Activated CD8-positive, alpha-beta memory T cell treated with anti-CD3 and anti-CD28 coated beads, Interleukin-2, amount 10 ng/mL, durations not matched to agents 7 days and 5 days (primary cell): Measurements from ENCODE around the gene TMEM87B. TPM values are rescaled to one million over a fixed set of nuclear protein-coding genes. Genes with fewer than 3 reads are reported as not detected.
"Not testable (repeated sequence)": the region's sequence is repeated elsewhere in the genome, so short reads cannot be mapped to it uniquely, and the experiment has no call there.

Experiments used
- ATAC-seq: fragments of 150-1000 bp; cut with Tn5 transposase; one replicate; pipeline ENCODE4 v1.10.0; 2021; ENCODE audit warnings: moderate library complexity
- CTCF ChIA-PET: fragments of 350-600 bp; sonication (Branson Sonifier 250); formaldehyde crosslinking; loops from one replicate; lab custom pipeline; 2021; ENCODE audit warnings: antibody characterized with exemption; lab: Charles Lee
- DNase-seq: peaks from one replicate; pipeline ENCODE4 v3.0.0-alpha.2; 2020
- H3K27ac Mint-ChIP-seq: one replicate; pipeline ENCODE4 v1.8.0; 2021; ENCODE audit warnings: mild to moderate bottlenecking, mixed read lengths
- H3K27me3 Mint-ChIP-seq: one replicate; pipeline ENCODE4 v1.8.0; 2021; ENCODE audit warnings: mixed read lengths
- H3K36me3 Mint-ChIP-seq: one replicate; pipeline ENCODE4 v1.8.0; 2021; ENCODE audit warnings: mild to moderate bottlenecking, mixed read lengths
- H3K4me1 Mint-ChIP-seq: one replicate; pipeline ENCODE4 v1.8.0; 2021; ENCODE audit warnings: mixed read lengths
- H3K4me3 Mint-ChIP-seq: one replicate; pipeline ENCODE4 v1.8.0; 2021; ENCODE audit warnings: mild to moderate bottlenecking, moderate library complexity, mixed read lengths
- H3K9me3 Mint-ChIP-seq: one replicate; pipeline ENCODE4 v1.8.0; 2022; ENCODE audit warnings: low read depth, mixed read lengths
- total RNA-seq, 2 experiments: library from RNA; stranded (reverse); gene quantifications; one replicate each; pipeline ENCODE4 v1.2.3, GENCODE V29; 2021

Gene TMEM87B
- total RNA-seq, 2 experiments from 2014 or later = 19.1 to 19.7 TPM

- CTCF ChIA-PET = no interaction called here
- H3K27me3 Mint-ChIP-seq = no peaks in the 10 kb centered on the region
- H3K4me1 Mint-ChIP-seq = peaks cover 16% of the 10 kb centered on the region
- H3K27ac Mint-ChIP-seq = no peak overlapping the region
- H3K36me3 Mint-ChIP-seq = peaks cover 67% of the 10 kb centered on the region
- DNase-seq = no peak
- no peaks in the 10 kb centered on the region for H3K9me3 Mint-ChIP-seq
- no peak overlapping the region for H3K4me3 Mint-ChIP-seq
- ATAC-seq = no peak
These were observed 34.3 kb downstream of the TMEM87B start for GRCh38 chr2:112089375-112089774.

- Mint-ChIP-seq H3K27ac (no peak overlapping the region), H3K4me3 (no peak overlapping the region), H3K27me3 (no peaks in the 10 kb centered on the region), H3K9me3 (no peaks in the 10 kb centered on the region), H3K36me3 (peaks cover 52% of the 10 kb centered on the region), H3K4me1 (peaks cover 21% of the 10 kb centered on the region)
- CTCF ChIA-PET = no interaction called here
- ATAC-seq (no peak), DNase-seq (no peak)
These were observed 37.4 kb downstream of the TMEM87B start for GRCh38 chr2:112092286-112093041.

- CTCF ChIA-PET = no interaction called here
- Mint-ChIP-seq H3K36me3 (peaks cover 53% of the 10 kb centered on the region), H3K27me3 (no peaks in the 10 kb centered on the region), H3K9me3 (no peaks in the 10 kb centered on the region), H3K4me3 (no peak overlapping the region), H3K27ac (peak overlapping the region; percentile 29), H3K4me1 (peaks cover 17% of the 10 kb centered on the region)
- no peak for DNase-seq
- no peak for ATAC-seq
These were observed 38.1 kb downstream of the TMEM87B start for GRCh38 chr2:112093216-112093615.

- peaks cover 46% of the 10 kb centered on the region for H3K36me3 Mint-ChIP-seq
- no peaks in the 10 kb centered on the region for H3K9me3 Mint-ChIP-seq
- H3K4me3 Mint-ChIP-seq = no peak overlapping the region
- H3K27me3 Mint-ChIP-seq = no peaks in the 10 kb centered on the region
- H3K27ac Mint-ChIP-seq = no peak overlapping the region
- CTCF ChIA-PET = interaction anchor here (1.0 kb wide), 1 partner anchor 164 kb away, joined by 3 read pairs; no protein-coding TSS in a partner anchor
- H3K4me1 Mint-ChIP-seq = peaks cover 17% of the 10 kb centered on the region
- no peak for ATAC-seq
- no peak for DNase-seq
These were observed 40.6 kb downstream of the TMEM87B start for GRCh38 chr2:112095681-112096080.

GRCh38 chr2:112096098-112096497, 41.0 kb downstream of the TMEM87B start:
- H3K36me3 Mint-ChIP-seq = peaks cover 45% of the 10 kb centered on the region
- H3K9me3 Mint-ChIP-seq = no peaks in the 10 kb centered on the region
- CTCF ChIA-PET = interaction anchor here (0.7 kb wide), 1 partner anchor 438 kb away, joined by 3 read pairs; no protein-coding TSS in a partner anchor
- no peak for DNase-seq
- H3K27me3 Mint-ChIP-seq = no peaks in the 10 kb centered on the region
- no peak overlapping the region for H3K4me3 Mint-ChIP-seq
- no peak overlapping the region for H3K27ac Mint-ChIP-seq
- H3K4me1 Mint-ChIP-seq = peaks cover 17% of the 10 kb centered on the region
- no peak for ATAC-seq

GRCh38 chr2:112108178-112108832, 53.2 kb downstream of the TMEM87B start:
- DNase-seq (no peak), ATAC-seq (no peak)
- Mint-ChIP-seq H3K4me3 (no peak overlapping the region), H3K27me3 (no peaks in the 10 kb centered on the region), H3K27ac (no peak overlapping the region), H3K9me3 (peaks cover 18% of the 10 kb centered on the region), H3K36me3 (peaks cover 89% of the 10 kb centered on the region), H3K4me1 (no peaks in the 10 kb centered on the region)
- CTCF ChIA-PET = interaction anchor here (1.5 kb wide), 1 partner anchor 151 kb away, joined by 3 read pairs; no protein-coding TSS in a partner anchor

GRCh38 chr2:112109278-112109677, 54.2 kb downstream of the TMEM87B start:
- Mint-ChIP-seq H3K27me3 (no peaks in the 10 kb centered on the region), H3K27ac (no peak overlapping the region), H3K9me3 (peaks cover 18% of the 10 kb centered on the region), H3K4me3 (no peak overlapping the region), H3K4me1 (no peaks in the 10 kb centered on the region), H3K36me3 (peaks cover 80% of the 10 kb centered on the region)
- ATAC-seq (no peak), DNase-seq (no peak)
- CTCF ChIA-PET = interaction anchor here (0.7 kb wide), 1 partner anchor 10 kb away, joined by 3 read pairs; no protein-coding TSS in a partner anchor

- Mint-ChIP-seq H3K36me3 (peaks cover 71% of the 10 kb centered on the region), H3K27me3 (no peaks in the 10 kb centered on the region), H3K9me3 (peaks cover 18% of the 10 kb centered on the region), H3K27ac (no peak overlapping the region), H3K4me3 (no peak overlapping the region), H3K4me1 (no peaks in the 10 kb centered on the region)
- DNase-seq (no peak), ATAC-seq (no peak)
- CTCF ChIA-PET = no interaction called here
These were observed 55.9 kb downstream of the TMEM87B start for GRCh38 chr2:112110966-112111365.

- CTCF ChIA-PET = interaction anchor here (0.5 to 0.6 kb wide), 2 partner anchors 164 to 1018 kb away, joined by 3 to 5 read pairs; no protein-coding TSS in a partner anchor
- H3K4me1 Mint-ChIP-seq, H3K27me3 Mint-ChIP-seq, ATAC-seq, H3K27ac Mint-ChIP-seq, DNase-seq, H3K4me3 Mint-ChIP-seq: not testable (repeated sequence)
- Mint-ChIP-seq H3K36me3 (peaks cover 66% of the 10 kb centered on the region), H3K9me3 (peaks cover 18% of the 10 kb centered on the region)
These were observed 58.3 kb downstream of the TMEM87B start for GRCh38 chr2:112113354-112113753.

GRCh38 chr2:112118148-112118547, 63.1 kb downstream of the TMEM87B start:
- CTCF ChIA-PET = interaction anchor here (1.0 kb wide), 1 partner anchor 315 kb away, joined by 3 read pairs; the partner anchor contains the start of gene RGPD8
- no peaks in the 10 kb centered on the region for H3K9me3 Mint-ChIP-seq
- H3K4me3 Mint-ChIP-seq = no peak overlapping the region
- peaks cover 26% of the 10 kb centered on the region for H3K36me3 Mint-ChIP-seq
- no peaks in the 10 kb centered on the region for H3K27me3 Mint-ChIP-seq
- no peak for DNase-seq
- H3K4me1 Mint-ChIP-seq = no peaks in the 10 kb centered on the region
- no peak overlapping the region for H3K27ac Mint-ChIP-seq
- ATAC-seq = no peak

- CTCF ChIA-PET = interaction anchor here (0.7 to 2.0 kb wide), 18 partner anchors 13 to 481 kb away, joined by 3 to 13 read pairs (median 4); partner anchors contain the start of genes RGPD8 and ZC3H8
- ATAC-seq (no peak), DNase-seq (peak; percentile 56)
- H3K36me3 Mint-ChIP-seq = peaks cover 30% of the 10 kb centered on the region
- H3K27ac Mint-ChIP-seq = no peak overlapping the region
- no peaks in the 10 kb centered on the region for H3K27me3 Mint-ChIP-seq
- H3K9me3 Mint-ChIP-seq = peaks cover 3% of the 10 kb centered on the region
- H3K4me1 Mint-ChIP-seq = no peaks in the 10 kb centered on the region
- H3K4me3 Mint-ChIP-seq = no peak overlapping the region
These were observed 66.7 kb downstream of the TMEM87B start for GRCh38 chr2:112121682-112122254.

- no peaks in the 10 kb centered on the region for H3K27me3 Mint-ChIP-seq
- H3K27ac Mint-ChIP-seq = no peak overlapping the region
- H3K4me3 Mint-ChIP-seq = no peak overlapping the region
- no peak for ATAC-seq
- DNase-seq = no peak
- peaks cover 12% of the 10 kb centered on the region for H3K9me3 Mint-ChIP-seq
- CTCF ChIA-PET = no interaction called here
- peaks cover 15% of the 10 kb centered on the region for H3K36me3 Mint-ChIP-seq
- peaks cover 3% of the 10 kb centered on the region for H3K4me1 Mint-ChIP-seq
These were observed 74.0 kb downstream of the TMEM87B start for GRCh38 chr2:112129060-112129459.

- peaks cover 3% of the 10 kb centered on the region for H3K4me1 Mint-ChIP-seq
- H3K27me3 Mint-ChIP-seq = peaks cover 21% of the 10 kb centered on the region
- DNase-seq (no peak), ATAC-seq (no peak)
- peaks cover 3% of the 10 kb centered on the region for H3K36me3 Mint-ChIP-seq
- CTCF ChIA-PET = no interaction called here
- no peak overlapping the region for H3K27ac Mint-ChIP-seq
- H3K4me3 Mint-ChIP-seq = no peak overlapping the region
- peaks cover 2% of the 10 kb centered on the region for H3K9me3 Mint-ChIP-seq
These were observed 78.3 kb downstream of the TMEM87B start for GRCh38 chr2:112133344-112133743.
